ENCODE data around the gene TP53RK. TPM values are rescaled to one million over a fixed set of nuclear protein-coding genes. Genes with fewer than 3 reads are reported as not detected.

Gene TP53RK
- polyA plus RNA-seq, 1 of the 3 experiments (the other 2 are of a cell fraction), result 5.5 TPM

GRCh38 chr20:46706242-46706641 lies 17.0 kb upstream of the TP53RK start:
- POLR2A ChIA-PET, result no interaction called here
- Histone ChIP-seq H3K27ac (ENCODE audit: low read depth in 2 of 2, low read length in 1 of 2) (no peak overlapping the region), H3K9me2 (no peaks in the 10 kb centered on the region), H3K4me3 (ENCODE audit: low read depth in 2 of 2, low read length in 1 of 2) (no peak overlapping the region), H3K4me1 (ENCODE audit: control insufficient read depth in 1 of 2, insufficient read depth in 2 of 2, low read depth in 1 of 2, low read length in 1 of 2) (peaks cover 0 to 10% of the 10 kb centered on the region in 2 experiments; a peak in 1 of 4 replicates), H3K79me2 (ENCODE audit: insufficient read depth) (peaks cover 15% of the 10 kb centered on the region; the same call in 1 of the 2 replicates), H2AFZ (ENCODE audit: low read depth) (no peak overlapping the region), H3K9me3 (peaks cover 5% of the 10 kb centered on the region; the same call in 1 of the 2 replicates), H3K27me3 (ENCODE audit: insufficient read depth) (no peaks in the 10 kb centered on the region), H3K9ac (no peak overlapping the region), H4K20me1 (ENCODE audit: insufficient read depth) (no peaks in the 10 kb centered on the region), H3F3A (replicated peaks; ENCODE audit: insufficient read depth) (no peaks in the 10 kb centered on the region), H3K4me2 (no peak overlapping the region), H3K36me3 (replicated peaks in 1 of 2; ENCODE audit: control insufficient read depth in 1 of 2, insufficient read depth in 2 of 2, low read length in 1 of 2) (no peaks in the 10 kb centered on the region)
- DNase-seq, result no peak
- WGBS (ENCODE audit: low lambda C conversion rate), result 51% methylated on average over 2 of the region's 2 CpGs
- CTCF ChIA-PET, result no interaction called here
- TF ChIP-seq NRF1 (IDR thresholded peaks at IDR 0.05; ENCODE audit: low read depth, low read length) (no peak), RFX5 (IDR thresholded peaks at IDR 0.05; ENCODE audit: low read length) (no peak), EZH2phosphoT487 (IDR thresholded peaks at IDR 0.05; ENCODE audit: borderline replicate concordance, low read depth) (no peak), TEAD4 (IDR thresholded peaks at IDR 0.05; ENCODE audit: borderline replicate concordance, insufficient read depth) (no peak), POLR2AphosphoS5 (IDR thresholded peaks at IDR 0.05; ENCODE audit: low read depth, low read length) (no peak)

DNA sequence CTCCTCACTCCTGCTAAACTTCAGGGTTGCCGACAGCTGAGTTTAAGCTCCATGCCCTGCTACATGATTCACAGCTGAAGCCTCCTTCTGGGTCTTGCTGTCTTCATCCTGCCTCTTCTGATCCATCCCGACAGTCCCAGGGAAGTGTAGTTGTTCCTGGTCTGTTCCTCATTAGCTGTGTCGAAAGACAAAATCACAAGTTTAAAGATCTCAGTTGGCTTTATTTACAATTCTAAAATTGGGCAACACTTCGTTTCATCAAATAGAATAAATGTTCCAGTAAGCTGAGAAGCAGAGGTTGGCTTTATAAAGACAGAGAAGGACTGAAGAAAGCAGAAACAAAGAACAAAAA lies 16.1 kb upstream of the TP53RK start:
- H3K4me3 ChIP-seq (ENCODE audit: low read depth in 2 of 2, low read length in 1 of 2), result no peak overlapping the region
- peaks cover 6% of the 10 kb centered on the region; the same call in 1 of the 2 replicates for H3K79me2 ChIP-seq (ENCODE audit: insufficient read depth)
- H3K27me3 ChIP-seq (ENCODE audit: insufficient read depth), result no peaks in the 10 kb centered on the region
- DNase-seq, result no peak
- POLR2A ChIA-PET, result no interaction called here
- no peak overlapping the region for H3K27ac ChIP-seq (ENCODE audit: low read depth in 2 of 2, low read length in 1 of 2)
- no peak for TF ChIP-seq YY1 (IDR thresholded peaks at IDR 0.05; ENCODE audit: low read depth)
- TF ChIP-seq SMC3 (IDR thresholded peaks at IDR 0.05; ENCODE audit: low read depth, low read length), result no peak
- H3K4me1 ChIP-seq (ENCODE audit: control insufficient read depth in 1 of 2, insufficient read depth in 2 of 2, low read depth in 1 of 2, low read length in 1 of 2), result peaks cover 0 to 7% of the 10 kb centered on the region in 2 experiments; a peak in 1 of 4 replicates
- H3K9me3 ChIP-seq, result peaks cover 5% of the 10 kb centered on the region; the same call in 1 of the 2 replicates
- no peaks in the 10 kb centered on the region for H3K36me3 ChIP-seq (replicated peaks in 1 of 2; ENCODE audit: control insufficient read depth in 1 of 2, insufficient read depth in 2 of 2, low read length in 1 of 2)
- no peak overlapping the region for H3K9ac ChIP-seq
- H3F3A ChIP-seq (replicated peaks; ENCODE audit: insufficient read depth), result peaks cover 3% of the 10 kb centered on the region
- no peaks in the 10 kb centered on the region for H4K20me1 ChIP-seq (ENCODE audit: insufficient read depth)
- 38% methylated on average over 4 of the region's 4 CpGs for WGBS (ENCODE audit: low lambda C conversion rate)
- H3K9me2 ChIP-seq, result no peaks in the 10 kb centered on the region
- no peak overlapping the region for H2AFZ ChIP-seq (ENCODE audit: low read depth)
- CTCF ChIA-PET, result interaction anchor here (1.0 kb wide), 2 partner anchors 25 to 50 kb away, joined by 3 read pairs; no protein-coding TSS in a partner anchor
- H3K4me2 ChIP-seq, result no peak overlapping the region

DNA sequence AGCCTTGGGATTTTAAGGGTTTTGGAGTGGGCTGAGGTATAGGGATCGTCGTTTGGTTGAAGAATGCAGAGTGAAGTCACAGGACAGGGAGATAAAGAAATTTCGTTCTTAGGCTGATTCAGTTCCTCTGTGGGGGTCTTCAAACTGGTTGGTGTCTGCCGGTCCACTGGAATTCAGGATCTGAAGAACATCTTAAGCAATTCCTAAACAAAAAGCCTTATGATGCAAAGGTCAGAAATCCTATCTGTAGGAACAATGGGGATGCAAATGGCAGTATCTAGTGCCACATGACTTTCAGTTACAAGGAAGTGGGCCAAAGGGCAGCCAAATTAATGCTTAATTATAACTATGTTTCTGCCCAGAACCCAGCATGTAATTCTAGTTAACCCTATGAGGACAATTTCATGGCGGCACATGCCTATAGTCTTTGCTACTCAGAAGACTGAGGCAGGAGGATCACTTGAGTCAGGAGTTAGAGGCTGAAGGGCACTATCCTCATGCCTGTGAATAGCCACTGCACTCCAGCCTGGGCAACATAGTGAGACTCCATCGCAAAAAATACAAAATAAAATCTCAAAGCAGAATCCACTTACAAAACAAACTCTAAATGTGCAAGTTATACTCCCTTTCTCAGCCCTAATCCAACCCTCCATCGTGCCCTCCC lies 15.6 kb upstream of the TP53RK start:
- no peak overlapping the region for H3K4me2 ChIP-seq
- CTCF ChIA-PET, result interaction anchor here (1.0 kb wide), 2 partner anchors 24 to 51 kb away, joined by 3 read pairs; no protein-coding TSS in a partner anchor
- H3K9ac ChIP-seq, result no peak overlapping the region
- TF ChIP-seq GABPA (IDR thresholded peaks at IDR 0.05; ENCODE audit: low read depth), result no peak
- no peak for TF ChIP-seq NFIC (IDR thresholded peaks at IDR 0.05; ENCODE audit: borderline replicate concordance)
- TF ChIP-seq MXI1 (IDR thresholded peaks at IDR 0.05; ENCODE audit: low read depth, low read length), result no peak
- TF ChIP-seq RXRA (IDR thresholded peaks at IDR 0.05; ENCODE audit: borderline replicate concordance, low read depth), result no peak
- no peak for TF ChIP-seq MEF2A (IDR thresholded peaks at IDR 0.05; ENCODE audit: borderline replicate concordance, low read depth)
- no peak for TF ChIP-seq REST (IDR thresholded peaks at IDR 0.05; ENCODE audit: low read depth, low read length)
- TF ChIP-seq GATA2 (CRISPR knock-in tag; IDR thresholded peaks at IDR 0.05), result no peak
- TF ChIP-seq, protein P1, sequence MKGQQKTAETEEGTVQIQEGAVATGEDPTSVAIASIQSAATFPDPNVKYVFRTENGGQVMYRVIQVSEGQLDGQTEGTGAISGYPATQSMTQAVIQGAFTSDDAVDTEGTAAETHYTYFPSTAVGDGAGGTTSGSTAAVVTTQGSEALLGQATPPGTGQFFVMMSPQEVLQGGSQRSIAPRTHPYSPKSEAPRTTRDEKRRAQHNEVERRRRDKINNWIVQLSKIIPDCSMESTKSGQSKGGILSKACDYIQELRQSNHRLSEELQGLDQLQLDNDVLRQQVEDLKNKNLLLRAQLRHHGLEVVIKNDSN (IDR thresholded peaks at IDR 0.05; ENCODE audit: borderline replicate concordance, low read depth), result no peak
- TF ChIP-seq, protein P2, sequence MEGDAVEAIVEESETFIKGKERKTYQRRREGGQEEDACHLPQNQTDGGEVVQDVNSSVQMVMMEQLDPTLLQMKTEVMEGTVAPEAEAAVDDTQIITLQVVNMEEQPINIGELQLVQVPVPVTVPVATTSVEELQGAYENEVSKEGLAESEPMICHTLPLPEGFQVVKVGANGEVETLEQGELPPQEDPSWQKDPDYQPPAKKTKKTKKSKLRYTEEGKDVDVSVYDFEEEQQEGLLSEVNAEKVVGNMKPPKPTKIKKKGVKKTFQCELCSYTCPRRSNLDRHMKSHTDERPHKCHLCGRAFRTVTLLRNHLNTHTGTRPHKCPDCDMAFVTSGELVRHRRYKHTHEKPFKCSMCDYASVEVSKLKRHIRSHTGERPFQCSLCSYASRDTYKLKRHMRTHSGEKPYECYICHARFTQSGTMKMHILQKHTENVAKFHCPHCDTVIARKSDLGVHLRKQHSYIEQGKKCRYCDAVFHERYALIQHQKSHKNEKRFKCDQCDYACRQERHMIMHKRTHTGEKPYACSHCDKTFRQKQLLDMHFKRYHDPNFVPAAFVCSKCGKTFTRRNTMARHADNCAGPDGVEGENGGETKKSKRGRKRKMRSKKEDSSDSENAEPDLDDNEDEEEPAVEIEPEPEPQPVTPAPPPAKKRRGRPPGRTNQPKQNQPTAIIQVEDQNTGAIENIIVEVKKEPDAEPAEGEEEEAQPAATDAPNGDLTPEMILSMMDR (IDR thresholded peaks at IDR 0.05), result no peak

More for the DNA sequence above, 15.6 kb upstream of the TP53RK start:
- H3K27ac ChIP-seq (ENCODE audit: low read depth in 2 of 2, low read length in 1 of 2), result no peak overlapping the region
- POLR2A ChIA-PET, result no interaction called here
- H3K9me2 ChIP-seq, result no peaks in the 10 kb centered on the region
- peaks cover 1% of the 10 kb centered on the region; the same call in 1 of the 2 replicates for H3K79me2 ChIP-seq (ENCODE audit: insufficient read depth)
- no peaks in the 10 kb centered on the region for H4K20me1 ChIP-seq (ENCODE audit: insufficient read depth)
- peaks cover 3% of the 10 kb centered on the region for H3F3A ChIP-seq (replicated peaks; ENCODE audit: insufficient read depth)
- H3K27me3 ChIP-seq (ENCODE audit: insufficient read depth), result no peaks in the 10 kb centered on the region
- H2AFZ ChIP-seq (ENCODE audit: low read depth), result no peak overlapping the region
- no peak overlapping the region for H3K4me3 ChIP-seq (ENCODE audit: low read depth in 2 of 2, low read length in 1 of 2)
- H3K36me3 ChIP-seq (replicated peaks in 1 of 2; ENCODE audit: control insufficient read depth in 1 of 2, insufficient read depth in 2 of 2, low read length in 1 of 2), result no peaks in the 10 kb centered on the region
- H3K9me3 ChIP-seq, result peaks cover 5% of the 10 kb centered on the region; the same call in 1 of the 2 replicates
- no peak for DNase-seq
- 69% methylated on average over 7 of the region's 7 CpGs for WGBS (ENCODE audit: low lambda C conversion rate)
- peaks cover 0 to 3% of the 10 kb centered on the region in 2 experiments; a peak in 1 of 4 replicates for H3K4me1 ChIP-seq (ENCODE audit: control insufficient read depth in 1 of 2, insufficient read depth in 2 of 2, low read depth in 1 of 2, low read length in 1 of 2)
